Trophoblast cell (in vitro differentiated cells and primary cell): Measurements from ENCODE around the gene RALGDS.
"Not testable (repeated sequence)": the region's sequence is repeated elsewhere in the genome, so short reads cannot be mapped to it uniquely, and the experiment has no call there.

Experiments
- DNase-seq, 2 donors: peaks; one replicate each; pipeline ENCODE4 v3.0.0-alpha.2; 2016
- H2AFZ ChIP-seq: 2 replicates; pipeline ENCODE4 v1.6.1; 2013; ENCODE audit warnings: low read length, moderate library complexity, mild to moderate bottlenecking; ENCODE audit not compliant: insufficient read depth, poor library complexity
- H2AK5ac ChIP-seq: 2 replicates; pipeline ENCODE4 v1.6.1; 2013; ENCODE audit warnings: mild to moderate bottlenecking, low read length
- H2BK120ac ChIP-seq: 2 replicates; pipeline ENCODE4 v1.6.1; 2013; ENCODE audit warnings: low read length, mild to moderate bottlenecking, moderate library complexity; ENCODE audit not compliant: insufficient read depth, poor library complexity
- H2BK12ac ChIP-seq: 2 replicates; pipeline ENCODE4 v1.6.1; 2013; ENCODE audit warnings: mild to moderate bottlenecking, low read length, moderate library complexity
- H2BK5ac ChIP-seq: 2 replicates; pipeline ENCODE4 v1.6.1; 2013; ENCODE audit warnings: low read length, low read depth, moderate library complexity, mild to moderate bottlenecking; ENCODE audit not compliant: poor library complexity
- H3K14ac ChIP-seq: 2 replicates; pipeline ENCODE4 v1.6.1; 2013; ENCODE audit warnings: mild to moderate bottlenecking, low read length
- H3K18ac ChIP-seq: 2 replicates; pipeline ENCODE4 v1.6.1; 2013; ENCODE audit warnings: mild to moderate bottlenecking, low read length
- H3K23ac ChIP-seq: 2 replicates; pipeline ENCODE4 v1.6.1; 2013; ENCODE audit warnings: low read length
- H3K27ac ChIP-seq: 2 replicates; pipeline ENCODE4 v1.5.1; 2013; ENCODE audit warnings: low read depth, mild to moderate bottlenecking, inconsistent platforms, low read length, moderate library complexity
- H3K27me3 ChIP-seq: 2 replicates; pipeline ENCODE4 v1.6.1; 2013; ENCODE audit warnings: inconsistent platforms, mild to moderate bottlenecking, low read length, moderate library complexity; ENCODE audit not compliant: insufficient read depth
- H3K36me3 ChIP-seq, 2 experiments: 1 replicate in 1 of 2; 2 replicates in 1 of 2; pipeline ENCODE4 v1.6.1; 2013; ENCODE audit warnings: low read length in 2 of 2, mild to moderate bottlenecking in 2 of 2, moderate library complexity in 1 of 2; ENCODE audit not compliant: insufficient read depth in 2 of 2, control insufficient read depth in 1 of 2
- H3K4ac ChIP-seq: 2 replicates; pipeline ENCODE4 v1.6.1; 2013; ENCODE audit warnings: low read depth, mild to moderate bottlenecking, low read length, moderate library complexity
- H3K4me1 ChIP-seq, 2 experiments: 1 replicate in 1 of 2; 2 replicates in 1 of 2; pipeline ENCODE4 v1.6.1; 2013; ENCODE audit warnings: low read length in 2 of 2, mild to moderate bottlenecking in 2 of 2, moderate library complexity in 1 of 2; ENCODE audit not compliant: insufficient read depth in 2 of 2, control insufficient read depth in 1 of 2
- H3K4me2 ChIP-seq: 2 replicates; pipeline ENCODE4 v1.6.1; 2013; ENCODE audit warnings: inconsistent platforms, mild to moderate bottlenecking, low read length, moderate library complexity
- H3K4me3 ChIP-seq: 2 replicates; pipeline ENCODE4 v1.5.1; 2013; ENCODE audit warnings: mild to moderate bottlenecking, low read depth, low read length, inconsistent platforms
- H3K79me1 ChIP-seq: one replicate; pipeline ENCODE4 v1.6.1; 2013; ENCODE audit warnings: low read length
- H3K79me2 ChIP-seq: 2 replicates; pipeline ENCODE4 v1.6.1; 2013; ENCODE audit warnings: low read length, mild to moderate bottlenecking; ENCODE audit not compliant: control insufficient read depth, insufficient read depth, poor library complexity
- H3K9ac ChIP-seq: 2 replicates; pipeline ENCODE4 v1.6.1; 2013; ENCODE audit warnings: mild to moderate bottlenecking, low read length
- H3K9me3 ChIP-seq: 2 replicates; pipeline ENCODE4 v1.6.1; 2013; ENCODE audit warnings: low read depth, mild to moderate bottlenecking, control low read depth, inconsistent platforms, low read length; ENCODE audit not compliant: insufficient read depth
- H4K12ac ChIP-seq: 2 replicates; pipeline ENCODE4 v1.6.1; 2013; ENCODE audit warnings: low read depth, mild to moderate bottlenecking, low read length, moderate library complexity
- H4K8ac ChIP-seq: 2 replicates; pipeline ENCODE4 v1.6.1; 2013; ENCODE audit warnings: low read depth, mild to moderate bottlenecking, low read length, moderate library complexity
- H4K91ac ChIP-seq: one replicate; pipeline ENCODE4 v1.6.1; 2013; ENCODE audit warnings: low read depth, mild to moderate bottlenecking, low read length, moderate library complexity
- WGBS: extraction: QIAGEN DNeasy Blood & Tissue Kit; methylation state at CpG from one replicate; pipeline ENCODE4 v1.1.7; 2013; ENCODE audit warnings: missing lambda C conversion rate; ENCODE audit not compliant: insufficient read length, insufficient coverage; ENCODE audit errors: extremely low coverage; 5-methylcytosine and 5-hydroxymethylcytosine counted together

The RALGDS gene

GRCh38 chr9:133064241-133065069 is 56.6 kb downstream of the RALGDS start:
- Histone ChIP-seq H3K9ac (no peak overlapping the region), H3K79me1 (no peaks in the 10 kb centered on the region), H3K4me1 (peaks cover 16 to 18% of the 10 kb centered on the region in 2 experiments), H2AK5ac (no peak overlapping the region), H2AFZ (no peak overlapping the region), H3K4me2 (no peak overlapping the region), H4K91ac (no peak overlapping the region), H2BK12ac (no peak overlapping the region), H3K18ac (no peak overlapping the region), H3K14ac (no peak overlapping the region), H3K4me3 (no peak overlapping the region), H3K4ac (no peak overlapping the region), H2BK5ac (no peak overlapping the region), H3K27me3 (no peaks in the 10 kb centered on the region), H4K8ac (no peak overlapping the region), H2BK120ac (no peak overlapping the region), H3K36me3 (peaks cover 7 to 9% of the 10 kb centered on the region in 2 experiments), H3K23ac (no peak overlapping the region), H4K12ac (no peak overlapping the region), H3K79me2 (no peaks in the 10 kb centered on the region), H3K27ac (no peak overlapping the region), H3K9me3 (no peaks in the 10 kb centered on the region)
- WGBS = no CpG with 5 or more reads among the region's 30 CpGs
- DNase-seq = no peak

- Histone ChIP-seq H3K23ac (no peak overlapping the region), H3K27me3 (no peaks in the 10 kb centered on the region), H3K4me1 (peaks cover 16 to 18% of the 10 kb centered on the region in 2 experiments), H3K9ac (no peak overlapping the region), H3K14ac (no peak overlapping the region), H3K79me1 (no peaks in the 10 kb centered on the region), H2AFZ (no peak overlapping the region), H3K79me2 (no peaks in the 10 kb centered on the region), H4K8ac (no peak overlapping the region), H3K36me3 (peaks cover 7 to 11% of the 10 kb centered on the region in 2 experiments), H2BK120ac (no peak overlapping the region), H4K12ac (no peak overlapping the region), H3K18ac (no peak overlapping the region), H3K4ac (no peak overlapping the region), H3K9me3 (no peaks in the 10 kb centered on the region), H3K27ac (no peak overlapping the region), H3K4me2 (no peak overlapping the region), H2AK5ac (no peak overlapping the region), H2BK5ac (no peak overlapping the region), H4K91ac (no peak overlapping the region), H2BK12ac (no peak overlapping the region), H3K4me3 (no peak overlapping the region)
- WGBS = no CpG with 5 or more reads among the region's 14 CpGs
- DNase-seq = no peak
Measured at GRCh38 chr9:133063500-133064231, 57.4 kb downstream of the RALGDS start.

GRCh38 chr9:133063159-133063499 is 57.9 kb downstream of the RALGDS start:
- Histone ChIP-seq H4K12ac (no peak overlapping the region), H3K23ac (no peak overlapping the region), H2BK12ac (no peak overlapping the region), H3K18ac (no peak overlapping the region), H3K9ac (no peak overlapping the region), H3K9me3 (no peaks in the 10 kb centered on the region), H3K4me1 (peaks cover 16 to 18% of the 10 kb centered on the region in 2 experiments), H2AFZ (no peak overlapping the region), H3K4me2 (no peak overlapping the region), H3K14ac (no peak overlapping the region), H2BK120ac (no peak overlapping the region), H3K4me3 (no peak overlapping the region), H3K27me3 (no peaks in the 10 kb centered on the region), H4K8ac (no peak overlapping the region), H4K91ac (no peak overlapping the region), H3K79me1 (no peaks in the 10 kb centered on the region), H3K36me3 (peaks cover 13 to 16% of the 10 kb centered on the region in 2 experiments), H3K4ac (no peak overlapping the region), H3K79me2 (no peaks in the 10 kb centered on the region), H2BK5ac (no peak overlapping the region), H2AK5ac (no peak overlapping the region), H3K27ac (no peak overlapping the region)
- WGBS = no CpG with 5 or more reads among the region's 8 CpGs
- no peak for DNase-seq

- H3K27me3 ChIP-seq, H3K23ac ChIP-seq, H3K79me1 ChIP-seq, H4K12ac ChIP-seq, H3K9me3 ChIP-seq, H2AK5ac ChIP-seq, H2BK5ac ChIP-seq, DNase-seq, H3K9ac ChIP-seq, H3K4me3 ChIP-seq, H3K4me2 ChIP-seq, H2BK12ac ChIP-seq, H3K18ac ChIP-seq, H2AFZ ChIP-seq, H4K8ac ChIP-seq, H3K27ac ChIP-seq, H3K14ac ChIP-seq, H3K79me2 ChIP-seq, H2BK120ac ChIP-seq, H4K91ac ChIP-seq, H3K4ac ChIP-seq: not testable (repeated sequence)
- Histone ChIP-seq H3K4me1 (peaks cover 13 to 14% of the 10 kb centered on the region in 2 experiments), H3K36me3 (peaks cover 16 to 22% of the 10 kb centered on the region in 2 experiments)
- no CpG with 5 or more reads among the region's 8 CpGs for WGBS
Measured at GRCh38 chr9:133062569-133062968, 58.5 kb downstream of the RALGDS start.
